Lung (tissue), 12 donors: ENCODE data around the gene WNT5B. TPM values are rescaled to one million over a fixed set of nuclear protein-coding genes. Genes with fewer than 3 reads are reported as not detected.

Experiments used
- ATAC-seq: fragments of 200-7000 bp; cut with Tn5 transposase; one replicate; pipeline ENCODE4 v1.9.1; 2020; ENCODE audit warnings: moderate number of reproducible peaks; ENCODE audit not compliant: insufficient read depth, low FRiP score
- DNase-seq, 3 donors: peaks; one replicate each; pipeline ENCODE4 v3.0.0-alpha.2; 2013 to 2017
- H3K27ac ChIP-seq, 2 donors: one replicate each; pipeline ENCODE4 v1.5.1; 2013; ENCODE audit warnings: mild to moderate bottlenecking in 2 of 2, moderate library complexity in 2 of 2, control low read depth in 1 of 2, inconsistent platforms in 1 of 2, low read depth in 1 of 2, low read length in 1 of 2
- H3K27me3 ChIP-seq, 3 donors: one replicate each; pipeline ENCODE4 v1.5.1; 2013; ENCODE audit warnings: low read length in 2 of 3; ENCODE audit not compliant: control insufficient read depth in 3 of 3, insufficient read depth in 3 of 3
- H3K36me3 ChIP-seq, 4 donors: one replicate each; pipeline ENCODE4 v1.5.1; 2013; ENCODE audit warnings: low read length in 4 of 4, mild to moderate bottlenecking in 1 of 4, moderate library complexity in 1 of 4; ENCODE audit not compliant: control insufficient read depth in 4 of 4, insufficient read depth in 4 of 4
- H3K4me1 ChIP-seq, 5 donors: one replicate each; pipeline ENCODE4 v1.5.1; 2013; ENCODE audit warnings: low read length in 5 of 5, mild to moderate bottlenecking in 2 of 5, moderate library complexity in 1 of 5; ENCODE audit not compliant: control insufficient read depth in 5 of 5, insufficient read depth in 5 of 5
- H3K4me3 ChIP-seq: one replicate; pipeline ENCODE4 v1.5.1; 2013; ENCODE audit warnings: mild to moderate bottlenecking, control low read depth, moderate library complexity
- H3K9ac ChIP-seq, 2 donors: one replicate each; pipeline ENCODE4 v1.5.1; 2013; ENCODE audit warnings: low read length in 2 of 2, control low read depth in 1 of 2; ENCODE audit not compliant: insufficient read depth in 1 of 2
- H3K9me3 ChIP-seq, 4 donors: one replicate each; pipeline ENCODE4 v1.5.1; 2013; ENCODE audit warnings: low read length in 3 of 4, mild to moderate bottlenecking in 1 of 4, moderate library complexity in 1 of 4; ENCODE audit not compliant: control insufficient read depth in 4 of 4, insufficient read depth in 3 of 4
- CTCF ChIP-seq: IDR thresholded peaks from 2 replicates; pipeline ENCODE4 v1.5.1; 2012; ENCODE audit warnings: mild to moderate bottlenecking; ENCODE audit errors: control extremely low read depth, extremely low read depth
- WGBS, 2 donors: extraction: QIAGEN DNeasy Blood & Tissue Kit; methylation state at CpG; one replicate each; pipeline ENCODE4 v1.1.7; 2013; 5-methylcytosine and 5-hydroxymethylcytosine counted together
- polyA plus RNA-seq, 2 donors: library from polyadenylated mRNA; stranded (reverse); fragments of 200-250 nt; gene quantifications; one replicate each; pipeline ENCODE4 v1.2.1, GENCODE V29; 2013
- total RNA-seq, 2 donors: library from RNA; depleted of rRNA in 1 of 2; stranded (reverse); fragments of >200 nt in 1 of 2; gene quantifications; one replicate each; pipeline ENCODE4 v1.2.1, GENCODE V29; 2014 to 2021
- donor health status: control.
- donor health status: control.
- donor health status: Bipolar disorder and iron deficiency.
- donor health status: healthy.
- donor health status: DM: yes; HTN: yes; CAD: no.

Gene WNT5B
- total and polyA plus RNA-seq, 4 donors, result 2.8 to 12.6 (median 5.7) TPM

DNA sequence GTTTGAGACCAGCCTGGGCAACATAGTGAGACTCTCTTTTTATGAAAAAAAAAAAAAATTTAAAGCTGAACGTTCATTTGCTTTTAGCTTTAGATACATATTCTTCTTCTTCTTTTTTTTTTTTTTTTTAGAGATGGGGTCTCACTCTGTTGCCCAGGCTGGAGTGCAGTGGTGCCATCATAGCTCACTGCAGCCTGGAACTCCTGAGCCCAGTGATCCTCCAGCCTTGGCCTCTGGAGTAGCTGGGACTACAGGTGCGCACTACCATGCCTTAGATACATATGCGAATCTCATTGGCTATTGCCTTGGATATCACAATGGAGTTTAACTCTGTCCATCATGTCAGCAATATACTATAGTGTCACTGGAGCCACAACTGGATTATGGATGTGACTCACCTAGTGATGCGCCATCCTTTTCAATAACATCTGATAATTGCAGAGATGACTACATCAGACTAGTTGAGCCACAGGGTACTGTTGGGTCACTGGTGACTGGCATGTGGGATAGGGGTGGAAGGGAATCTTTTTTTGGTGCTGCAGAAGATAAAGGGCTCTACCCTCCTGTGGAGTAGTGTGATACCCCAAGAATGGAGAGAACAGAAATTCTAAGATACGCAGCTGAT is 59.2 kb downstream of the WNT5B start:
- WGBS, 2 donors, result 96 to 98% methylated on average over 5 of the region's 5 CpGs
- Histone ChIP-seq H3K36me3 (no peaks in the 10 kb centered on the region), H3K9ac (no peak overlapping the region), H3K27ac (no peak overlapping the region), H3K9me3 (no peaks in the 10 kb centered on the region), H3K4me3 (no peak overlapping the region), H3K4me1 (peaks cover 0 to 12% (median 0%) of the 10 kb centered on the region in 5 donors), H3K27me3 (no peaks in the 10 kb centered on the region)
- no peak for TF ChIP-seq CTCF
- no peak for DNase-seq
- ATAC-seq, result no peak

DNA sequence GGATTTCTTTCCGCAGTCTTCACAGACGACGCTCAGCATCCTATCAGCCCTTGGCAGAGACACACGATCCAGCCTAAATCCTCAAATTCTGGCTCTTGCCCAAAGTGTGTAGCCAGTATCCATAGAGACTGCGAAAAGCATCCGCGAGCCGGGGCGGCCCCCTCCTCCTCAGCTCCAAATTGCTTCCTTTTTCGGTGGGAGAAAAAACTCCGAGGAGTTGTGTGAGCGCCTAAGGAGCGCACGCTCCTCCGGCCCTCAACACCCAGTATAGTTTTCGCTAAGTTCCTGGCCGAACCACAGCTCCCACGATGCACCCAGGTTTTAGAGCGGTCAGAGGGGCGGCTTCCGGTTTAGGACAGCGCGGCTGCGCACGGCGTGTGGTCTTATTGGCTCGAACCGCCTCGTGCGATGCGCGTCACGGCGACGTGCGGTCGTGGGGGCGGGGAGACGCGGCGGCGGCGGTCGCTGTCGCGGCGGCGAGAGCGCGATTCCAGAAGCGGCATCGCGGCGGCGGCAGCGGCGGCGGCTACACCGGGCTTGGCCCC is 61.6 kb downstream of the WNT5B start, which contains the start of gene ADIPOR2:
TSS of gene ADIPOR2 (plus strand) at position 493 of the 545 bp plus-strand sequence. CDS start 63,274 bp downstream, outside the sequence.
- Histone ChIP-seq H3K9me3 (no peaks in the 10 kb centered on the region), H3K4me3 (peak within 1 kb of the TSS; percentile 98), H3K27ac (peak within 1 kb of the TSS; percentile 92 to 98), H3K27me3 (no peaks in the 10 kb centered on the region), H3K9ac (peak within 1 kb of the TSS; percentile 67 to 80), H3K36me3 (peaks cover 0 to 4% (median 0%) of the 10 kb centered on the region in 4 donors), H3K4me1 (peaks cover 0 to 12% (median 0%) of the 10 kb centered on the region in 5 donors)
- 0% methylated on average over 55 to 59 of the region's 59 CpGs for WGBS, 2 donors
- ATAC-seq, result peak; percentile 100
- no peak for TF ChIP-seq CTCF
- peak; percentile 97 to 99 (median 98) for DNase-seq

- Histone ChIP-seq H3K9me3 (no peaks in the 10 kb centered on the region), H3K9ac (peak overlapping the region; percentile 49 to 75), H3K36me3 (peaks cover 0 to 4% (median 0%) of the 10 kb centered on the region in 4 donors), H3K4me3 (peak overlapping the region; percentile 98), H3K27me3 (no peaks in the 10 kb centered on the region), H3K27ac (peak overlapping the region; percentile 91 to 98), H3K4me1 (peaks cover 0 to 12% (median 0%) of the 10 kb centered on the region in 5 donors)
- TF ChIP-seq CTCF, result no peak
- DNase-seq (no peak), ATAC-seq (peak; percentile 71)
- 0% methylated on average over 31 to 56 of the region's 56 CpGs for WGBS, 2 donors
Measured at GRCh38 chr12:1691123-1692007, 62.3 kb downstream of the WNT5B start.
